ENCODE results near the gene SRP9.
"Not testable (repeated sequence)": the region's sequence is repeated elsewhere in the genome, so short reads cannot be mapped to it uniquely, and the experiment has no call there.

SRP9 gene

DNA sequence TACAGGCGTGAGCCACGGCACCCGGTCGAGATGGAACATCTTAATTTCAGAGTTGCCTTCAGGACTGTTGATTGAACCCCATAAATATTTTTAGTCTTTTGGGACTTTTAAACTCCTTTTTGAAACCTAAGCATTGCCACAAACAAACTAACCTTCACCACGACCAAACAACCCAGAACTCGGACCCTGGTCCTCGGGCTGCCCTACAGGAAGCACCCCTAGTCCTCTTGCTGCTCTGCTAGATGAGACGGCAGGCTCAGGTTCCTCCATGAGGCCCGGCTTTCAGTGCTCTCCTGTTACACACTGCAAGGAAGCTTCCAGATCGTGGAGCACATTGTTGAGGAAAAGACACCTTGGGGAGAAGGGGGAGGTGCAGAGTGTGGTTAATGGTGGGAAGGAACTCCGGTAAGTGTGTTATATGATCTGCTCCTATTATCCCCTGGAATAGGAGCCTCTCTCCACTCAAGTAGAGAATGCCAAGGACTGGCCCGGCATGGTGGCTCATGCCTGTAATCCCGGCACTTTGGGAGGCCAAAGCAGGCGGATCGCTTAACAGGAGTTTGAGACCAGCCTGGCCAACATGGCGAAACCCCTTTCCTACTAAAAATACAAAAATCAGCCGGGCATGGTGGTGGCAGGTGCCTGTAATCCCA, 38.0 kb downstream of the SRP9 start:
- no peak for DNase-seq (ENCODE audit: low spot score)

DNA sequence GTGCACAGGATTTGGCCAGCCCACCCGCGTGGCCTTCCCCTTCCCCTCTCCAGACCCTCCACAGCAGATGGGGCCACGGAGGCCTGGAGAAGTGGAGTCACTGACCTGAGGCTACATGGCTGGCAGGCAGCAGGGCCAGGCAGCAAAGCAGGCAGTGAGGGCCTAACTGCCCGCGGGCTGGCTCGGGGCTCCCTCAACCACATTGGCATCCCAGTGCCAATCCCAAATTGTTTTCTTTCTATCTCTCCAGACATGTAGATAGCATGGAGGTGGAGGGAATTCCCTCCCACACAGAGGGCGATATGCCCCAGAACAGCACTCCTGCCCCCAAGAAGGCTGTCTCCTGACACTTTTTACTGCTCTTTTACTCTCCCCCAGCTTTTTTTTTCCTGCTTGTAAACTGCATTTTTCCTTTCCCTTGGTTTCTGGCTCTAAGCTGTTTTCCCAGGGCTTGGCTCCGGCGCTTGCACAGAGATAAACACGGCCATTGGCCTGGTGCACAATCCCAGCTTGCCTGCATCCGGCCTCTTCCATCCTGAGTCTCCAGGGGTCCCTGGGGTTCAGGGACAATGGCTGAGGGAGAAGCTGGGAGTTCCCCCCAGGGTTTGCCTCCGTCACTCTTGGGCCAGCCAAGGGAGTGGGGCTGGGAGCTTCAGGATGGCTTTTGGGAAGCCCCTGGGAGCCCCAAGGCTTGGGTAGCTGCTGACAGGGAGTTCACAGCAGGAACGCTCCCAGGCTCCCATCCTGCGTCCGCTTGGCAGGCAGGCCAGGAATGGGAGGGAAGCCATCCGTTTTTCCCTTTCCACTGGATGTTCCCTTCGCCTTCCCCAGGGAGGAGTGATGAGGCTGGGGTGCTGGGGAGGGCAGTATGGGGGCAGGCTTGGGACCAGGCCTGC, 39.3 kb downstream of the SRP9 start:
- DNase-seq (ENCODE audit: low spot score), result no peak

DNA sequence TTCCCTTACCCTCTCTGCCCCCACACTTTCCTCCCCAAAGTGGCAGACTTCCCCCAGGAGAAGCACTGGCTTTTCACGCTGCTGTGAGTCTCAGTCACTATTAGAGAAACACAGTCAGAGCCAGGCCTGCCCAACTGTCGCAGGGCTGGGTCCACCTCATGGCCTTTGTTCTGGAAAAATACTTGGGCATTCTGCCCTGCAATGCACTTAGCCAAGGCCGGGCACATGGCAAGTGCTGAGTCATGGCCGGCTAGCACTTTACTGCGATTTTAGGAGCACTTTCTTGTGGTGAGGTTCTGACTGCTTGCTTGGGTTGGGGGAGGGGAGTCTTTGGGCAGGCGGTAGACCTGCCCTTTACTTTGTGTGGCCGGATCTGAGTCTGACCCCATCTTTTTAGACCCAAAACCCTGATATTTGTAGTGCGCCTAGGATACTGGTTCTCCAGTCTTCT, 40.0 kb downstream of the SRP9 start:
- peak; percentile 90 for DNase-seq (ENCODE audit: low spot score)

GRCh38 chr1:225818229-225818628, 40.6 kb downstream of the SRP9 start:
- DNase-seq (ENCODE audit: low spot score), result no peak

GRCh38 chr1:225819346-225820192, 41.9 kb downstream of the SRP9 start:
- no peak for DNase-seq (ENCODE audit: low spot score)

DNA sequence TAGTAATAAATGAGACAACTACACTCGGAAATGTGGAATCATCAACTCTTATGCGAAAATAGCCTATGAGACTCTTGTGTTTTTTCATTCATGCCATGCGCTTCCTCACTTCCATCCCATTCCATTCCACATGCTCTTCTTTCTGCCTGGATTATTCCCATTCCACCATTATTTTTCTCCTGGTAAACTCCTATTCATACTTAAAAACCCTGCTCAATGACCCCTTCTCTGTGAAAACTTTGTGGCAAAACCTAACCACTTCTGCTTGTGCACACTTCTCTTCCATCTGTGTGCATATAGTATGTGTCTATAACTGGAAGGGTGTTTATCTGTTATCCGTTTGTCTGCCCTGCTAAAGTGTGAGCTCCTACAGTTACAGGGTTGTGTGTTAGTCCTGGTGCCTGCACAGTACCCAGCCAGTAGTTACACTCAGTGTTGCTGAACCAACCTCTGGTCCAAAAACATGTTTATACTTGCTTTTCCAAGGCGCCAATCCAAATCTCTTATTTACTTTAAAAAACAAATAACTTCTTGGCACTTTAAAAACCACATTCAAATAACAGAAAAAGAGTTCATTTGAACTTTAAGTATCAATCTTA, 43.0 kb downstream of the SRP9 start:
- DNase-seq (ENCODE audit: low spot score), result no peak

DNA sequence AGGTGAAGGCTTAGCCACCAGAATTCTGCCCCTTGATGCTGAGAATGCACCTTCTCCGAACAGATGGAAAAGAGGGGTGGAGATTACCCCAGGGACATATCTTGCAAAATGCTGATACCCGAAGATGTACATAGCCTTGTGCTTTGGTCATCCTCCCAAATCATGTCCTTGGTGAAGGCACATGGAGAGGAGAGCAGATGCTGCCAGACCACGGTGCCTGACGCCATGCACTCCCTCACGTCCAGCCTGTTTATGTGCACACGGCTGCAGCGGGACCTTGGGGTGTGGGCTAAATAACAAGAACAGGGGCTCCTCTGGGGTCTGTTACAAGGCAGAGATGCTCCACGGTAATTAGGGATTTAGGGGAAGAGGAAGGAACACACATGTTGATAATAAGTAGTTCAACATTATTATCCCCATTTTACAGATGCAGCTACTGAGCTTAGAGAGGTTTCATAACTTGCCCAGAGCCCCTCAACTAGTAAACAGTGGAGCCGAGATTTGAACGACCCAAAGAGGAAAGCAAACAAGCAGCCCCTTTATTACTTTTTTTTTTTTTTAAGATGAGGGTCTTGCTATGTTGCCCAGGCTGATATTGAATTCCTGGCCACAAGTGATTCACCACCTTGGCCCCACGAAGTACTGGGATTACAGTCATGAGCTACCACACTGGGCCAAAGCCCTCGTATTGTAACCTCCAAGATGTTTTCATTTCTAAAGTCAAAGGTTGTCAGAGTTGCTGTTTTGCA, 45.2 kb downstream of the SRP9 start:
- no peak for DNase-seq (ENCODE audit: low spot score)

DNA sequence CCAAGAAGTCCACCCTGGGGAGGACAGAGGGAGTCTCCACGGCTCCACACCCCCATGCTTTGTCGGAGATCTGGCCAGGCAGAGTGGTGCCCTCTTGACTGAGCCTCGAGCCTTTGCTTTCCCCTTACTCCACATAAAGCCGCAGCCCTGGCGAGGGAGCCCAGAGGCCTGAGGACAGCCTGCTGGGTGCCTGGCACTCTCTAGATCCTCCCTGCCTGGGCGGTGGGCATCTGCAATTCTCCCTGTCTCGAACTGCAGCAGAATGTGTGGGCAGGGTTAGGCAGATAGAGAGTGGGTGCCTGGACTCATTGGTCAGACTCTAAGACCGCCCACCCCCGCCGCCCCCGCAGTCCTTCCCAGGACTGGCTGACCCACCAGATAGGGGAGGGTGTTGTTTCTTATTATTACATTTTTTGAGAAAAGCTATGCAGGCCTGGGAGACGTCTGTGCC, 46.2 kb downstream of the SRP9 start:
- no peak for DNase-seq (ENCODE audit: low spot score)

- DNase-seq (ENCODE audit: low spot score), result no peak
These were observed 46.9 kb downstream of the SRP9 start for GRCh38 chr1:225824533-225824941.

GRCh38 chr1:225825078-225825477, 47.5 kb downstream of the SRP9 start:
- no peak for DNase-seq (ENCODE audit: low spot score)

DNA sequence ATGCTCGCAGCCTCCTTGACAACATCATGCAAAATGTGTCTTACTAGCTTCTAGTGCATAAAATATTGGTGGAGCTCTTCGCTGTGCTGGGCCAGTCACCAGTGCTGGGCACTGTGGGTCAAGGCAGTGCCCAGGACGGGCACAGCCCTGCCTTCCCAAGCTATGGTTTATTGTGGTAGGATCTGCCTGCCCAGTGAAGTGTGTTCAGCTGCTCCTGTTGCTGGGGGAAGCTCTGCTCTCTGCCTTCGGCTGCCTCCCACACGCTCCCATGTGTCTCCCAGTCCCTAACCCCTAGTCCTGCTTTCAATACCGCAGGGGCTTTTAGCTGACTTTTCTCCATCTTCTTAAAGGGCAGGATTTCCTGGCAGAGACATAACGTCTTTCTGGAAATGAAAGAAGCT, 48.0 kb downstream of the SRP9 start:
- no peak for DNase-seq (ENCODE audit: low spot score)

- DNase-seq (ENCODE audit: low spot score), result no peak
These were observed 49.5 kb downstream of the SRP9 start for GRCh38 chr1:225827076-225827475.

DNA sequence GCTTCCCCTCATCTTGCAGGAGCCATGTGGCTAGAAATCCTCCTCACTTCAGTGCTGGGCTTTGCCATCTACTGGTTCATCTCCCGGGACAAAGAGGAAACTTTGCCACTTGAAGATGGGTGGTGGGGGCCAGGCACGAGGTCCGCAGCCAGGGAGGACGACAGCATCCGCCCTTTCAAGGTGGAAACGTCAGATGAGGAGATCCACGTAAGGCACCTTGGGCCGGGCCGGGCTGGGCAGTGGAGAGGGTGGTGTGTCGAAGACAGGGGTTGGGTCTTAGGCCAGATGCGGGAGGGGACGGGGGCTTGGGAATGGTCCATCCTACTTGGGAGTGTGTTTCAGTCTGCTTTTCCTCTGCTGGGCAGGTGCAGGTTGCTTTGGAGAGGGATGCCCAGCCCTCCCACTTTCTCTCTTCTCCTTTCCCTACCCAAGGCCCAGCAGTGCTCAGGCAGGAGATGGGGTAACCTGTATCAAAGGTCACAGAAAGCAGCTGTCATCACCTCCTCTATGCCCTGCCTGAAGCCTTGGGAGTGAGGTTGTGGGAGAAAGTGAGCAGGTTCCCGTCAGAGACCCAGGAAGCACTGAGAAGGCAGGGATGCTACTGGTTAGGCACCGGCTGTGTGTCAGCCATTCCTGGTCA, 51.2 kb downstream of the SRP9 start:
- DNase-seq (ENCODE audit: low spot score), result no peak

GRCh38 chr1:225830841-225831240, 53.2 kb downstream of the SRP9 start:
- no peak for DNase-seq (ENCODE audit: low spot score)

GRCh38 chr1:225834417-225835329, 57.0 kb downstream of the SRP9 start:
- DNase-seq (ENCODE audit: low spot score), result peak; percentile 85

DNA sequence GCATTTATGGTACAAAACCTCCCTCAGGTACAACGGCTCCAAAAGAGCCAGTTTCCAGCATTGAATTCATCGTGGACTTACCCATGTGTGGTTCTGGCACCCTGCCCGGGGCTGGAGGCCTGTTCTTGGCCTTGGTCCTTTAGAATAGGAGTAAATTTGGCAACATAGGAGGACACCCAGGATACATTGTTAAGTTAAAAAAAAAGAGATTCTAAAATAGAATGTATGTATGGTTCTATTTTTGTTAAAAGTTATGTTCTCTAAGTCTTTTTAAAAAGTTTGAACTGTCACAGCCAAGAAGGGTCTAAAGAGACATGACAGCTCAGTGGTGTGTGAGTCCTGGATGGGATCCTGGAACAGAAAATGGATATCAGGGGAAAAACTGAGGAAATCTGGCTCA, 58.2 kb downstream of the SRP9 start:
- DNase-seq (ENCODE audit: low spot score), result peak; percentile 32

- DNase-seq (ENCODE audit: low spot score), result not testable (repeated sequence)
These were observed 58.7 kb downstream of the SRP9 start for GRCh38 chr1:225836296-225836695.

- DNase-seq (ENCODE audit: low spot score), result no peak
These were observed 61.2 kb downstream of the SRP9 start for GRCh38 chr1:225838793-225839192.
